NCI-H1436 treated with DMSO at 0.1 percent for 48 hours (cell line): ENCODE measurements around the gene PCDHB1.
"Not testable (repeated sequence)": the region's sequence is repeated elsewhere in the genome, so short reads cannot be mapped to it uniquely, and the experiment has no call there.

ENCODE experiments used
- DNase-seq: peaks from one replicate; lab custom pipeline; 2025; lab: John Stamatoyannopoulos, UW

Gene PCDHB1

DNA sequence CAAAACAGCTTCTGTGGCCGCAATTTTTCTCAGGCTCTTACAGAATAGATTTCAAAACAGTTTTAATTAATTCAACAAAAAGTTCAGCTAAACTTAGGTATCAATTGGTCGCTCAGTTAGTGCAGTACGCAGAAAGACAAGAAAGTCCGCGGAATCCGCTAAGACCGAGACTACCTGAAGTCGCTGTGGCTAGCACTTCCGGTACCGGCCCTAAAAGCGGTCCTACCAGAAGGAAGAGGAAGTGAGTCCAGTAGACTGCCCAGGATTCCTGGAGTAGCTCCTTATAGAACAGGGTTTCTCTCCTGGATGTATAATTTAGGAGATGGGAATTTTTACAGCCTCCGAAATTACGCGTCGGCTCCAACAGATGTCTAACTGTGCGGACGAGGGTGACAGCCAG, 26.7 kb downstream of the PCDHB1 start:
- DNase-seq, result no peak

DNA sequence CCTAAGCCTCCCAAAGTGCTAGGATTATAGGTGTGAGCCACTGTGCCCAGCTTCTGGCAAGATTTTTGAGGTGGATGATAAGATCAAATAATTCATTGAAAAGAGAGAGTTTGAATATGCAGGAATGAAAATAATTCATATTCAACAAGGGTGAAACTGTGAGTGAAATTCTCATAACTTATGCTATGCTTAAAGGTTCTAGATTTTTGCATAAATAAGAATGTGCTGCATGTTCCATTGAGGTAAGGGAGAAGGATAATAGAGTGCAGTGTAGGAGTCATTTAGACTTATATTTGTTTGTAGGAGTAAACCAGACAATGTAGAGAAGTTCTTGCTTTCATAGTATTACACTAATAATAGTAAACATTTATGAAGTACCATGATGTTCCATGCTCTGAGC, 31.1 kb downstream of the PCDHB1 start:
- no peak for DNase-seq

DNA sequence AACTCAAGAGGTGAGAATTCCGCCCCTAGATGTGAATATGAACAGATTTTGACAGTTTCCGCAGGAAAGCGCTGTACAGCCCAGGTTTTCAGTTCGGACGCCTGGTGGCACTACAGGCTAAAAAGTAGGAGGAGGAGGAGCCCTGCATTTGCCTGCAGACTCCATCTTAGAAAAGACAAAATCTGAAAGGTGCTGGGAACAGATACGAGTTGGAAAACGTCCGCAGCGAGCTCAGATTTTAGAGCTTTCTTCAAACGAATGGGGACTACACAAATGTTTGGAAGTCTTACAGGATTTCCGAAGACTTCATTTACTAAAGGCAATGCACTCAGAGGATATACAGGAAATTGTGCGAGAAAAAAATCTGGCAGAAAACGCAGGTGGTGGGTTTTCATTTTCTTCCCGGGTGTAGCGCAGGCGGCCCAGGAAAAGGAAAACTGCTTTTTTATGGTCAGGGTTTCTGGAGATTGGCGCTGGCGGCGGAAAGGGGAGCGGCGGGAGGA, 33.4 kb downstream of the PCDHB1 start:
- DNase-seq, result no peak

DNA sequence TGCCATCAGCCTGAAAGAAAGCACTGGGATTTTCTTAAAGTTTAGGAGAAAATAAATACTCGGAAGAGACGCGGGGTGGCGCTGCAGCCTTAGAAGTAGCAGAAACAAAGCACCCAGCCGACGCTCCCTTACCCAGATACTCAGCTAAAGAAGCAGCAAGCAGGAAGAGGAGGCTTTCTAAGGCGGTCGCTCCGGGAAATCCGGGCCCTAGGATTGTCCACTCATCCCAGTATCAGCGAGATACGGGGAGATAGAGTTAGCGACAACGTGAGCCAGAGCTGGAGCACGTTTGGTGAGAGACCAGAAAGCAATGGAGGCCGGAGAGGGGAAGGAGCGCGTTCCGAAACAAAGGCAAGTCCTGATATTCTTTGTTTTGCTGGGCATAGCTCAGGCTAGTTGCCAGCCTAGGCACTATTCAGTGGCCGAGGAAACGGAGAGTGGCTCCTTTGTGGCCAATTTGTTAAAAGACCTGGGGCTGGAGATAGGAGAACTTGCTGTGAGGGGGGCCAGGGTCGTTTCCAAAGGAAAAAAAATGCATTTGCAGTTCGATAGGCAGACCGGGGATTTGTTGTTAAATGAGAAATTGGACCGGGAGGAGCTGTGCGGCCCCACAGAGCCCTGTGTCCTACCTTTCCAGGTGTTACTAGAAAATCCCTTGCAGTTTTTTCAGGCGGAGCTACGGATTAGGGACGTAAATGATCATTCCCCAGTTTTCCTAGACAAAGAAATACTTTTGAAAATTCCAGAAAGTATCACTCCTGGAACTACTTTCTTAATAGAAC, 43.5 kb downstream of the PCDHB1 start, which contains the start of gene PCDHB2:
TSS of gene PCDHB2 (plus strand) at position 135 of the 782 bp plus-strand sequence. CDS start at position 311, 176 bp downstream.
- DNase-seq, result peak; percentile 56

DNA sequence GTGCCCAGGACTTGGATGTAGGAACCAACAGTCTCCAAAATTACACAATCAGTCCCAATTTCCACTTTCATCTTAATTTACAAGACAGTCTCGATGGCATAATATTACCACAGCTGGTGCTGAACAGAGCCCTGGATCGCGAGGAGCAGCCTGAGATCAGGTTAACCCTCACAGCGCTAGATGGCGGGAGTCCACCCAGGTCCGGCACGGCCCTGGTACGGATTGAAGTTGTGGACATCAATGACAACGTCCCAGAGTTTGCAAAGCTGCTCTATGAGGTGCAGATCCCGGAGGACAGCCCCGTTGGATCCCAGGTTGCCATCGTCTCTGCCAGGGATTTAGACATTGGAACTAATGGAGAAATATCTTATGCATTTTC, 44.1 kb downstream of the PCDHB1 start:
- no peak for DNase-seq

DNA sequence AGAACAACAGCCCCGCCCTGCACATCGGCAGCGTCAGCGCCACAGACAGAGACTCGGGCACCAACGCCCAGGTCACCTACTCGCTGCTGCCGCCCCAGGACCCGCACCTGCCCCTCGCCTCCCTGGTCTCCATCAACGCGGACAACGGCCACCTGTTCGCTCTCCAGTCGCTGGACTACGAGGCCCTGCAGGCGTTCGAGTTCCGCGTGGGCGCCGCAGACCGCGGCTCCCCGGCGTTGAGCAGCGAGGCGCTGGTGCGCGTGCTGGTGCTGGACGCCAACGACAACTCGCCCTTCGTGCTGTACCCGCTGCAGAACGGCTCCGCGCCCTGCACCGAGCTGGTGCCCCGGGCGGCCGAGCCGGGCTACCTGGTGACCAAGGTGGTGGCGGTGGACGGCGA, 45.0 kb downstream of the PCDHB1 start:
- not testable (repeated sequence) for DNase-seq

DNA sequence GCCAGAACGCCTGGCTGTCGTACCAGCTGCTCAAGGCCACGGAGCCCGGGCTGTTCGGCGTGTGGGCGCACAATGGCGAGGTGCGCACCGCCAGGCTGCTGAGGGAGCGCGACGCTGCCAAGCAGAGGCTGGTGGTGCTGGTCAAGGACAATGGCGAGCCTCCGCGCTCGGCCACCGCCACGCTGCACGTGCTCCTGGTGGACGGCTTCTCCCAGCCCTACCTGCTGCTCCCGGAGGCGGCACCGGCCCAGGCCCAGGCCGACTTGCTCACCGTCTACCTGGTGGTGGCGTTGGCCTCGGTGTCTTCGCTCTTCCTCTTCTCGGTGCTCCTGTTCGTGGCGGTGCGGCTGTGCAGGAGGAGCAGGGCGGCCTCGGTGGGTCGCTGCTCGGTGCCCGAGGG, 45.4 kb downstream of the PCDHB1 start:
- not testable (repeated sequence) for DNase-seq

DNA sequence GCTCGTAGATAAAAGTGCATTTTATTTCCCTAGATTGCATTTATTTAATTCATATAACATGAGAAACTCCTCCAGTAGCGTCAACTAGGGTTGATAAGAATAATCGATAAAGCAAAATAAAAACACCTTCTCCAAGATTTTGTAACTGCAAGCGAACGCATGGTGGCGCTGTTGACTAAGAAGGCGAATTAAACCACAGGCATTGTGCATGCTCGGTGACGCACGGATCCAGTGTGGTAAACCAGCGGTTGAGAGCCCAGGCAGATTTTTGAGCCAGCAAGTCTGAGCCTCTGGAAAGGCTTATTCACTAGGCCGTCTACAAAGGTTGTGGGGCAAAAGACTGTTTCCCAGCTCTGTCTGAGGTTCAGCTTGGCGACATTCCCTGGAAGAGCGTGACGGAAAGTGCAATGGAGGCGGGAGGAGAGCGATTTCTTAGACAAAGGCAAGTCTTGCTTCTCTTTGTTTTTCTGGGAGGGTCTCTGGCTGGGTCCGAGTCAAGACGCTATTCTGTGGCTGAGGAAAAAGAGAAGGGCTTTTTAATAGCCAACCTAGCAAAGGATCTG, 49.1 kb downstream of the PCDHB1 start, which contains the start of gene PCDHB3:
TSS of gene PCDHB3 (plus strand) at position 231 of the 563 bp plus-strand sequence. CDS start at position 408, 177 bp downstream.
- no peak for DNase-seq

DNA sequence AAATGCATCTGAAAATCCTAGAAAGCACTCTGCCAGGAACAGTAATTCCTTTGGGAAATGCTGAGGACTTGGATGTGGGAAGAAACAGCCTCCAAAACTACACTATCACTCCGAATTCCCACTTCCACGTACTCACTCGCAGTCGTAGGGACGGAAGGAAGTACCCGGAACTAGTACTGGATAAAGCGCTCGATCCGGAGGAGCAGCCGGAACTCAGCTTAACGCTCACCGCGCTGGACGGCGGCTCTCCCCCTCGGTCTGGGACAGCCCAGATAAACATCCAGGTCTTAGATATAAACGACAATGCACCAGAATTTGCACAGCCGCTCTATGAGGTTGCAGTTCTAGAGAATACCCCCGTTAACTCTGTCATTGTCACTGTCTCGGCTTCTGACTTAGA, 49.9 kb downstream of the PCDHB1 start:
- no peak for DNase-seq

DNA sequence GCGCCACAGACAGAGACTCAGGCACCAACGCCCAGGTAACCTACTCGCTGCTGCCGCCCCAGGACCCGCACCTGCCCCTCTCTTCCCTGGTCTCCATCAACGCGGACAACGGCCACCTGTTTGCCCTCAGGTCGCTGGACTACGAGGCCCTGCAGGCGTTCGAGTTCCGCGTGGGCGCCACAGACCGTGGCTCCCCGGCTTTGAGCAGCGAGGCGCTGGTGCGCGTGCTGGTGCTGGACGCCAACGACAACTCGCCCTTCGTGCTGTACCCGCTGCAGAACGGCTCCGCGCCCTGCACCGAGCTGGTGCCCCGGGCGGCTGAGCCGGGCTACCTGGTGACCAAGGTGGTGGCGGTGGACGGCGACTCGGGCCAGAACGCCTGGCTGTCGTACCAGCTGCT, 50.9 kb downstream of the PCDHB1 start:
- not testable (repeated sequence) for DNase-seq

DNA sequence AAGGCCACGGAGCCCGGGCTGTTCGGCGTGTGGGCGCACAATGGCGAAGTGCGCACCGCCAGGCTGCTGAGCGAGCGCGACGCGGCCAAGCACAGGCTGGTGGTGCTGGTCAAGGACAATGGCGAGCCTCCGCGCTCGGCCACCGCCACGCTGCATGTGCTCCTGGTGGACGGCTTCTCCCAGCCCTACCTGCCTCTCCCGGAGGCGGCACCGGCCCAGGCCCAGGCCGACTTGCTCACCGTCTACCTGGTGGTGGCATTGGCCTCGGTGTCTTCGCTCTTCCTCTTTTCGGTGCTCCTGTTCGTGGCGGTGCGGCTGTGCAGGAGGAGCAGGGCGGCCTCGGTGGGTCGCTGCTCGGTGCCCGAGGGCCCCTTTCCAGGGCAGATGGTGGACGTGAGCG, 51.3 kb downstream of the PCDHB1 start:
- not testable (repeated sequence) for DNase-seq

DNA sequence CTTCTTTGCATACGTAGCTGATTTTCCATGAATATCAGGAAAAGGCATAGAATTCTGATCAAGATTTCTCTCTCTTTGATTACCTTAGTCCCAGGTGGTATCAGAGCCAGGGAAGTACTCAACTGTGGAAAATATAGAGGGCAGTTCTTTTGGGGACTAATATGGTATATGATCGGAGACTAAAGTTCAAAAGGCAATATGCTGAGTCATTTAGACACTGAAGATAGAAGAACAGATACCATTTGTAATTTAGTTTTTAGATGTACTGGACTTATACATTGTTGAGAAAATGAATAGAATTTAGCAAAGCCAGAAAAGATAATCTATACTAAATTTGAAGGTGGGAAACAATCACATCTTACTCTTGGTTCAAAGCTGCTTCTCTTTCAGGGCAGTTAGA, 54.2 kb downstream of the PCDHB1 start:
- DNase-seq, result no peak
